ENCODE measurements around the gene CRCP. TPM values are rescaled to one million over a fixed set of nuclear protein-coding genes. Genes with fewer than 3 reads are reported as not detected.

Gene CRCP
- total and polyA plus RNA-seq, 4 donors = 18.9 to 43.0 (median 32.4) TPM

GRCh38 chr7:66082083-66082482 lies 32.6 kb upstream of the CRCP start:
- Histone ChIP-seq H3K4me3 (no peak overlapping the region), H3K4me1 (ENCODE audit: control insufficient read depth in 5 of 5, insufficient read depth in 5 of 5, low read length in 5 of 5) (peaks cover 0 to 5% (median 0%) of the 10 kb centered on the region in 5 donors), H3K9ac (ENCODE audit: insufficient read depth in 1 of 2, low read length in 2 of 2) (no peak overlapping the region), H3K27ac (ENCODE audit: low read depth in 1 of 2, low read length in 1 of 2) (no peak overlapping the region), H3K9me3 (ENCODE audit: control insufficient read depth in 4 of 4, insufficient read depth in 3 of 4, low read length in 3 of 4) (no peaks in the 10 kb centered on the region), H3K36me3 (ENCODE audit: control insufficient read depth in 4 of 4, insufficient read depth in 4 of 4, low read length in 4 of 4) (peaks cover 0 to 28% (median 3%) of the 10 kb centered on the region in 4 donors), H3K27me3 (ENCODE audit: control insufficient read depth in 3 of 3, insufficient read depth in 3 of 3, low read length in 2 of 3) (no peaks in the 10 kb centered on the region)
- WGBS, 2 donors = 97 to 100% methylated on average over 6 of the region's 6 CpGs
- ATAC-seq (ENCODE audit: insufficient read depth, low FRiP score) (no peak), DNase-seq (no peak)
- TF ChIP-seq CTCF (IDR thresholded peaks at IDR 0.05; ENCODE audit: control extremely low read depth, extremely low read depth) = no peak

GRCh38 chr7:66082886-66083415 lies 31.7 kb upstream of the CRCP start:
- Histone ChIP-seq H3K4me1 (ENCODE audit: control insufficient read depth in 5 of 5, insufficient read depth in 5 of 5, low read length in 5 of 5) (peaks cover 0 to 2% (median 0%) of the 10 kb centered on the region in 5 donors), H3K27ac (ENCODE audit: low read depth in 1 of 2, low read length in 1 of 2) (no peak overlapping the region), H3K9me3 (ENCODE audit: control insufficient read depth in 4 of 4, insufficient read depth in 3 of 4, low read length in 3 of 4) (no peaks in the 10 kb centered on the region), H3K27me3 (ENCODE audit: control insufficient read depth in 3 of 3, insufficient read depth in 3 of 3, low read length in 2 of 3) (no peaks in the 10 kb centered on the region), H3K4me3 (no peak overlapping the region), H3K9ac (ENCODE audit: insufficient read depth in 1 of 2, low read length in 2 of 2) (no peak overlapping the region), H3K36me3 (ENCODE audit: control insufficient read depth in 4 of 4, insufficient read depth in 4 of 4, low read length in 4 of 4) (peaks cover 0 to 34% (median 5%) of the 10 kb centered on the region in 4 donors)
- no peak for DNase-seq
- TF ChIP-seq CTCF (IDR thresholded peaks at IDR 0.05; ENCODE audit: control extremely low read depth, extremely low read depth) = no peak
- ATAC-seq (ENCODE audit: insufficient read depth, low FRiP score) = no peak
- WGBS, 2 donors = 98 to 99% methylated on average over 16 of the region's 16 CpGs

GRCh38 chr7:66083677-66084076 lies 31.0 kb upstream of the CRCP start:
- Histone ChIP-seq H3K4me1 (ENCODE audit: control insufficient read depth in 5 of 5, insufficient read depth in 5 of 5, low read length in 5 of 5) (no peaks in the 10 kb centered on the region), H3K9ac (ENCODE audit: insufficient read depth in 1 of 2, low read length in 2 of 2) (no peak overlapping the region), H3K4me3 (no peak overlapping the region), H3K27ac (ENCODE audit: low read depth in 1 of 2, low read length in 1 of 2) (no peak overlapping the region), H3K36me3 (ENCODE audit: control insufficient read depth in 4 of 4, insufficient read depth in 4 of 4, low read length in 4 of 4) (peaks cover 0 to 36% (median 5%) of the 10 kb centered on the region in 4 donors), H3K9me3 (ENCODE audit: control insufficient read depth in 4 of 4, insufficient read depth in 3 of 4, low read length in 3 of 4) (no peaks in the 10 kb centered on the region), H3K27me3 (ENCODE audit: control insufficient read depth in 3 of 3, insufficient read depth in 3 of 3, low read length in 2 of 3) (no peaks in the 10 kb centered on the region)
- TF ChIP-seq CTCF (IDR thresholded peaks at IDR 0.05; ENCODE audit: control extremely low read depth, extremely low read depth) = no peak
- ATAC-seq (ENCODE audit: insufficient read depth, low FRiP score) = no peak
- DNase-seq = no peak
- 90 to 91% methylated on average over 2 of the region's 2 CpGs for WGBS, 2 donors
